IMR-90 (cell line): ENCODE results near the gene ABCC5. TPM values are rescaled to one million over a fixed set of nuclear protein-coding genes. Genes with fewer than 3 reads are reported as not detected.

Source experiments
- ATAC-seq: fragments of 200-7000 bp; cut with Tn5 transposase; 2 replicates; pipeline ENCODE4 v1.9.1; 2020; ENCODE audit warnings: low read depth, mild to moderate bottlenecking, moderate library complexity
- BruUV-seq: library from RNA; stranded (reverse); fragments of 400-500 nt; replicated peaks from 2 replicates; lab custom pipeline; 2021; lab: Mats Ljungman, UMichigan
- CTCF ChIA-PET: fragments of 300-600 bp; formaldehyde crosslinking; extraction: SDS; loops from one replicate; lab custom pipeline; 2021; ENCODE audit warnings: antibody characterized with exemption; lab: Yijun Ruan, JAX
- POLR2A ChIA-PET: fragments of 300-600 bp; sonication (Branson Sonifier 250); formaldehyde crosslinking; loops from one replicate; lab custom pipeline; 2022; ENCODE audit warnings: antibody characterized with exemption; ENCODE audit not compliant: unreplicated experiment; lab: Charles Lee
- DNase-seq: peaks from one replicate; pipeline ENCODE4 v3.0.0; 2013
- H2AFZ ChIP-seq: replicated peaks from 2 replicates; pipeline ENCODE3; 2013; ENCODE audit warnings: low read length, mild to moderate bottlenecking; ENCODE audit not compliant: poor library complexity
- H2AK5ac ChIP-seq: 2 replicates; pipeline ENCODE4 v1.6.1; 2013; ENCODE audit warnings: low read depth, low read length, inconsistent platforms
- H2AK9ac ChIP-seq: replicated peaks from 2 replicates; pipeline ENCODE3; 2013; ENCODE audit warnings: mild to moderate bottlenecking, low read depth, low read length, moderate library complexity; ENCODE audit not compliant: poor library complexity
- H2BK120ac ChIP-seq: 2 replicates; pipeline ENCODE4 v1.6.1; 2013; ENCODE audit warnings: low read depth, low read length, inconsistent platforms
- H2BK15ac ChIP-seq: 3 replicates; pipeline ENCODE4 v1.6.1; 2013; ENCODE audit warnings: low read depth, low read length, inconsistent platforms
- H2BK20ac ChIP-seq: 2 replicates; pipeline ENCODE4 v1.6.1; 2013; ENCODE audit warnings: low read depth, mild to moderate bottlenecking, inconsistent platforms, low read length, moderate library complexity
- H2BK5ac ChIP-seq: 2 replicates; pipeline ENCODE4 v1.6.1; 2013; ENCODE audit warnings: mild to moderate bottlenecking, low read depth, low read length, inconsistent platforms; ENCODE audit not compliant: poor library complexity, severe bottlenecking
- H3K14ac ChIP-seq: replicated peaks from 2 replicates; pipeline ENCODE4 v1.6.1; 2013; ENCODE audit warnings: low read depth, low read length, inconsistent platforms
- H3K18ac ChIP-seq: 2 replicates; pipeline ENCODE4 v1.6.1; 2013; ENCODE audit warnings: low read depth, low read length, control low read depth
- H3K23ac ChIP-seq: 2 replicates; pipeline ENCODE4 v1.6.1; 2013; ENCODE audit warnings: low read depth, low read length, inconsistent platforms
- H3K27ac ChIP-seq: 2 replicates; pipeline ENCODE4 v1.5.1; 2013; ENCODE audit warnings: mild to moderate bottlenecking, control low read depth, low read length; ENCODE audit not compliant: insufficient read depth
- H3K27me3 ChIP-seq: 2 replicates; pipeline ENCODE4 v1.6.1; 2013; ENCODE audit warnings: low read length; ENCODE audit not compliant: control insufficient read depth, insufficient read depth
- H3K36me3 ChIP-seq: 2 replicates; pipeline ENCODE4 v1.6.1; 2013; ENCODE audit warnings: low read length, mixed read lengths; ENCODE audit not compliant: control insufficient read depth, insufficient read depth
- H3K4ac ChIP-seq: 2 replicates; pipeline ENCODE4 v1.6.1; 2013; ENCODE audit warnings: low read depth, low read length, inconsistent platforms
- H3K4me1 ChIP-seq: 2 replicates; pipeline ENCODE4 v1.6.1; 2013; ENCODE audit warnings: low read length, mixed read lengths; ENCODE audit not compliant: control insufficient read depth, insufficient read depth
- H3K4me2 ChIP-seq: 2 replicates; pipeline ENCODE4 v1.6.1; 2013; ENCODE audit warnings: low read depth, mild to moderate bottlenecking, control low read depth, low read length, moderate library complexity
- H3K4me3 ChIP-seq: 2 replicates; pipeline ENCODE4 v1.5.1; 2013; ENCODE audit warnings: low read depth, mild to moderate bottlenecking, control low read depth, low read length, moderate library complexity; ENCODE audit not compliant: insufficient read depth
- H3K56ac ChIP-seq: 2 replicates; pipeline ENCODE4 v1.6.1; 2013; ENCODE audit warnings: low read length, inconsistent platforms; ENCODE audit not compliant: insufficient read depth; ENCODE audit errors: extremely low read depth
- H3K79me1 ChIP-seq, 2 experiments: 2 replicates each; pipeline ENCODE4 v1.6.1; 2013; ENCODE audit warnings: low read length in 2 of 2, inconsistent platforms in 1 of 2, low read depth in 1 of 2
- H3K9ac ChIP-seq: 2 replicates; pipeline ENCODE4 v1.6.1; 2013; ENCODE audit warnings: low read depth, low read length, control low read depth
- H3K9me1 ChIP-seq: 2 replicates; pipeline ENCODE4 v1.6.1; 2013; ENCODE audit warnings: low read length, inconsistent platforms; ENCODE audit not compliant: insufficient read depth
- H3K9me3 ChIP-seq: 2 replicates; pipeline ENCODE4 v1.6.1; 2013; ENCODE audit warnings: low read length; ENCODE audit not compliant: control insufficient read depth, insufficient read depth
- H4K20me1 ChIP-seq: 2 replicates; pipeline ENCODE4 v1.6.1; 2013; ENCODE audit warnings: low read length, inconsistent platforms; ENCODE audit not compliant: insufficient read depth
- H4K5ac ChIP-seq: 2 replicates; pipeline ENCODE4 v1.6.1; 2013; ENCODE audit warnings: mild to moderate bottlenecking, low read depth, low read length, control low read depth
- H4K8ac ChIP-seq, 2 experiments: 2 replicates each; pipeline ENCODE4 v1.6.1; 2013; ENCODE audit warnings: low read depth in 2 of 2, low read length in 2 of 2, control low read depth in 1 of 2, inconsistent platforms in 1 of 2
- H4K91ac ChIP-seq: 2 replicates; pipeline ENCODE4 v1.6.1; 2013; ENCODE audit warnings: low read depth, low read length, inconsistent platforms; ENCODE audit not compliant: insufficient read depth
- BHLHE40 ChIP-seq: fragments of 150-350 bp; IDR thresholded peaks from 2 replicates; pipeline ENCODE4 v1.6.1; 2016; ENCODE audit warnings: mild to moderate bottlenecking, low read depth, low read length
- CEBPB ChIP-seq: IDR thresholded peaks from 2 replicates; pipeline ENCODE4 v1.6.1; 2012; ENCODE audit warnings: low read depth, low read length, improper control_type of control experiment
- CHD1 ChIP-seq: IDR thresholded peaks from 2 replicates; pipeline ENCODE4 v1.6.1; 2012; ENCODE audit warnings: low read depth, low read length, improper control_type of control experiment
- FOS ChIP-seq: fragments of 150-350 bp; IDR thresholded peaks from 2 replicates; pipeline ENCODE4 v1.6.1; 2016; ENCODE audit warnings: low read depth, low read length
- MAFK ChIP-seq: IDR thresholded peaks from 2 replicates; pipeline ENCODE4 v1.6.1; 2012; ENCODE audit warnings: low read depth, low read length, improper control_type of control experiment
- MAZ ChIP-seq: IDR thresholded peaks from 2 replicates; pipeline ENCODE4 v1.6.1; 2012; ENCODE audit warnings: low read depth, mild to moderate bottlenecking, low read length, improper control_type of control experiment, moderate library complexity, borderline replicate concordance
- MXI1 ChIP-seq: IDR thresholded peaks from 2 replicates; pipeline ENCODE4 v1.6.1; 2012; ENCODE audit warnings: low read depth, mild to moderate bottlenecking, low read length, moderate library complexity, borderline replicate concordance
- NFE2L2 ChIP-seq: fragments of 150-350 bp; IDR thresholded peaks from 2 replicates; pipeline ENCODE4 v1.6.1; 2016; ENCODE audit warnings: low read depth, mild to moderate bottlenecking, low read length
- POLR2A ChIP-seq: IDR thresholded peaks from 2 replicates; pipeline ENCODE4 v1.6.1; 2012; ENCODE audit warnings: mild to moderate bottlenecking, low read depth, low read length
- RAD21 ChIP-seq: IDR thresholded peaks from 2 replicates; pipeline ENCODE4 v1.6.1; 2012; ENCODE audit warnings: low read length, improper control_type of control experiment
- RCOR1 ChIP-seq: IDR thresholded peaks from 2 replicates; pipeline ENCODE4 v1.6.1; 2012; ENCODE audit warnings: mild to moderate bottlenecking, low read length, improper control_type of control experiment; ENCODE audit not compliant: insufficient replicate concordance
- RFX5 ChIP-seq: IDR thresholded peaks from 2 replicates; pipeline ENCODE4 v1.8.0; 2012; ENCODE audit warnings: low read depth, mild to moderate bottlenecking, low read length, moderate library complexity
- SMC3 ChIP-seq: fragments of 150-350 bp; IDR thresholded peaks from 2 replicates; pipeline ENCODE4 v1.6.1; 2016; ENCODE audit warnings: low read depth, mild to moderate bottlenecking, antibody characterized with exemption, low read length, moderate library complexity
- WGBS, 2 experiments: methylation state at CpG; one replicate each; pipeline versions ENCODE4 v1.1.5 to v1.1.7; 2013; ENCODE audit warnings: missing lambda C conversion rate in 2 of 2; ENCODE audit not compliant: insufficient read length in 1 of 2; ENCODE audit errors: extremely low coverage in 2 of 2; 5-methylcytosine and 5-hydroxymethylcytosine counted together
- dilution Hi-C: fragments of 300-500 bp; cut with HindIII; formaldehyde crosslinking; loops from one replicate; pipeline ENCODE4 v1.14.3; 2018; ENCODE audit warnings: low sequenced_read_pairs; ENCODE audit not compliant: unreplicated experiment
- in situ Hi-C: fragments of 300-500 bp; cut with MboI; formaldehyde crosslinking; loops from 3 replicates; pipeline ENCODE4 v1.14.3; 2019; ENCODE audit warnings: low sequenced_read_pairs, inconsistent platforms, mixed read lengths
- intact Hi-C: fragments of 100-400 bp; cut with micrococcal nuclease; formaldehyde crosslinking; loops from 2 replicates; pipeline ENCODE4 v1.10.0; 2022
- polyA plus RNA-seq, 3 experiments: library from polyadenylated mRNA; depleted of rRNA; stranded (reverse); fragments of >200 nt; gene quantifications; 2 replicates each; pipeline ENCODE4 v1.2.3, GENCODE V29; 2012; ENCODE audit warnings: low replicate concordance in 1 of 3
- total RNA-seq: library from RNA; depleted of rRNA; stranded (reverse); fragments of >200 nt; gene quantifications from 2 replicates; pipeline ENCODE4 v1.2.3, GENCODE V29; 2012
- TF ChIP-seq, protein P1 (sequence below): conservative IDR thresholded peaks from 2 replicates; pipeline ENCODE4 v1.5.1; 2012; ENCODE audit warnings: mild to moderate bottlenecking, low read depth, low read length, improper control_type of control experiment
- TF ChIP-seq, protein P2 (sequence below): fragments of 150-350 bp; IDR thresholded peaks from 2 replicates; pipeline ENCODE4 v1.6.1; 2016; ENCODE audit warnings: low read depth, mild to moderate bottlenecking, low read length, moderate library complexity, borderline replicate concordance
- TF ChIP-seq, protein P3 (sequence below): fragments of 150-350 bp; IDR thresholded peaks from 2 replicates; pipeline ENCODE4 v1.6.1; 2017; ENCODE audit warnings: mild to moderate bottlenecking, antibody characterized with exemption, low read length, low read depth

Gene ABCC5
- total and polyA plus RNA-seq, 2 of the 4 experiments (the other 2 are of a cell fraction), result 8.4 to 17.7 TPM

DNA sequence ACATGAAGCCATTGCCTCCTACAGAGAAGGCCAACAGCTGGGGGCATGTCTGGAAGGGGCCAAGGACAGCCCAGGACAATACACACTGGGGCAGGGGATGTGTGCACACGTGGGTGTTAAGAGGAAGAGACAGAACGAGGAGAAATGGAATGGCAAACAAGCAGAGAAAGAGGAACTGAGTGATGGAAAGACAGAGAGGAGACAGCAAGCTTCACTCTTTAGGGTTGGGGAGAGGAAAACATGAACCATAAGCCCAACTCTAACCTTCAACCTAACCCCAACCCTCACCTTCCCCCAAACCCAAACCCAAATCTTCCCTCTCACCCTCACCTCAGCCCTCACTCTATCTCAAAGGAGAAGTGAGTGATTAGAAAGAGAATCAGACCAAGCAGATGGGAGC lies 121.1 kb downstream of the ABCC5 start:
- intact Hi-C loops, result loop anchor here (5.0 kb wide), 1 partner anchor 281 kb away; no protein-coding TSS in a partner anchor
- no peak for TF ChIP-seq SMC3
- TF ChIP-seq FOS, result no peak
- TF ChIP-seq RFX5, result no peak
- no peak for TF ChIP-seq MAFK
- TF ChIP-seq, protein P1, sequence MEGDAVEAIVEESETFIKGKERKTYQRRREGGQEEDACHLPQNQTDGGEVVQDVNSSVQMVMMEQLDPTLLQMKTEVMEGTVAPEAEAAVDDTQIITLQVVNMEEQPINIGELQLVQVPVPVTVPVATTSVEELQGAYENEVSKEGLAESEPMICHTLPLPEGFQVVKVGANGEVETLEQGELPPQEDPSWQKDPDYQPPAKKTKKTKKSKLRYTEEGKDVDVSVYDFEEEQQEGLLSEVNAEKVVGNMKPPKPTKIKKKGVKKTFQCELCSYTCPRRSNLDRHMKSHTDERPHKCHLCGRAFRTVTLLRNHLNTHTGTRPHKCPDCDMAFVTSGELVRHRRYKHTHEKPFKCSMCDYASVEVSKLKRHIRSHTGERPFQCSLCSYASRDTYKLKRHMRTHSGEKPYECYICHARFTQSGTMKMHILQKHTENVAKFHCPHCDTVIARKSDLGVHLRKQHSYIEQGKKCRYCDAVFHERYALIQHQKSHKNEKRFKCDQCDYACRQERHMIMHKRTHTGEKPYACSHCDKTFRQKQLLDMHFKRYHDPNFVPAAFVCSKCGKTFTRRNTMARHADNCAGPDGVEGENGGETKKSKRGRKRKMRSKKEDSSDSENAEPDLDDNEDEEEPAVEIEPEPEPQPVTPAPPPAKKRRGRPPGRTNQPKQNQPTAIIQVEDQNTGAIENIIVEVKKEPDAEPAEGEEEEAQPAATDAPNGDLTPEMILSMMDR, result no peak
- TF ChIP-seq CHD1, result no peak
- TF ChIP-seq MAZ, result no peak
- TF ChIP-seq NFE2L2, result no peak
- no peak for TF ChIP-seq POLR2A
- TF ChIP-seq, protein P2, sequence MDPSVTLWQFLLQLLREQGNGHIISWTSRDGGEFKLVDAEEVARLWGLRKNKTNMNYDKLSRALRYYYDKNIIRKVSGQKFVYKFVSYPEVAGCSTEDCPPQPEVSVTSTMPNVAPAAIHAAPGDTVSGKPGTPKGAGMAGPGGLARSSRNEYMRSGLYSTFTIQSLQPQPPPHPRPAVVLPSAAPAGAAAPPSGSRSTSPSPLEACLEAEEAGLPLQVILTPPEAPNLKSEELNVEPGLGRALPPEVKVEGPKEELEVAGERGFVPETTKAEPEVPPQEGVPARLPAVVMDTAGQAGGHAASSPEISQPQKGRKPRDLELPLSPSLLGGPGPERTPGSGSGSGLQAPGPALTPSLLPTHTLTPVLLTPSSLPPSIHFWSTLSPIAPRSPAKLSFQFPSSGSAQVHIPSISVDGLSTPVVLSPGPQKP, result no peak
- TF ChIP-seq RAD21, result no peak
- TF ChIP-seq MXI1, result no peak
- TF ChIP-seq, protein P3, sequence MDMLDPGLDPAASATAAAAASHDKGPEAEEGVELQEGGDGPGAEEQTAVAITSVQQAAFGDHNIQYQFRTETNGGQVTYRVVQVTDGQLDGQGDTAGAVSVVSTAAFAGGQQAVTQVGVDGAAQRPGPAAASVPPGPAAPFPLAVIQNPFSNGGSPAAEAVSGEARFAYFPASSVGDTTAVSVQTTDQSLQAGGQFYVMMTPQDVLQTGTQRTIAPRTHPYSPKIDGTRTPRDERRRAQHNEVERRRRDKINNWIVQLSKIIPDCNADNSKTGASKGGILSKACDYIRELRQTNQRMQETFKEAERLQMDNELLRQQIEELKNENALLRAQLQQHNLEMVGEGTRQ, result no peak
- TF ChIP-seq RCOR1, result no peak
- TF ChIP-seq CEBPB, result no peak
- no peak for TF ChIP-seq BHLHE40
- CTCF ChIA-PET, result no interaction called here
- H4K5ac ChIP-seq, result no peak overlapping the region
- no peak overlapping the region; the same call in 1 of the 2 replicates for H3K23ac ChIP-seq
- H3K36me3 ChIP-seq, result no peaks in the 10 kb centered on the region
- H3K9ac ChIP-seq, result no peak overlapping the region
- no peak overlapping the region for H2BK120ac ChIP-seq
- no TSS peak for BruUV-seq
- no peak overlapping the region for H3K18ac ChIP-seq
- no peak overlapping the region for H2AK9ac ChIP-seq
- H3K27ac ChIP-seq, result no peak overlapping the region
- H4K91ac ChIP-seq, result no peak overlapping the region
- no peak overlapping the region for H3K56ac ChIP-seq
- dilution Hi-C loops, result no loop called here
- no peaks in the 10 kb centered on the region for H3K79me1 ChIP-seq
- no peak overlapping the region for H2AK5ac ChIP-seq
- POLR2A ChIA-PET, result no interaction called here
- no peak for DNase-seq
- no peaks in the 10 kb centered on the region for H3K9me3 ChIP-seq
- no peaks in the 10 kb centered on the region for H3K9me1 ChIP-seq
- WGBS, 2 experiments, result no CpG with 5 or more reads among the region's 2 CpGs
- no peaks in the 10 kb centered on the region for H3K4me1 ChIP-seq
- H4K8ac ChIP-seq, result no peak overlapping the region
- H3K4me3 ChIP-seq, result no peak overlapping the region
- no peaks in the 10 kb centered on the region for H4K20me1 ChIP-seq
- H3K4ac ChIP-seq, result no peak overlapping the region
- no peak overlapping the region for H2BK5ac ChIP-seq
- no peak overlapping the region for H2BK20ac ChIP-seq
- no peak overlapping the region for H2BK15ac ChIP-seq
- no peak overlapping the region for H3K4me2 ChIP-seq
- ATAC-seq, result no peak
- peaks cover 32% of the 10 kb centered on the region for H3K27me3 ChIP-seq
- H2AFZ ChIP-seq, result no peak overlapping the region
- no peak overlapping the region for H3K14ac ChIP-seq
- in situ Hi-C loops, result loop anchor here (10.0 kb wide), 3 partner anchors 118 to 388 kb away; partner anchors contain the start of gene ABCC5
